Astrocyte (in vitro differentiated cells and primary cell): ENCODE results near the gene DMP1. TPM values are rescaled to one million over a fixed set of nuclear protein-coding genes. Genes with fewer than 3 reads are reported as not detected.
"Not testable (repeated sequence)": the region's sequence is repeated elsewhere in the genome, so short reads cannot be mapped to it uniquely, and the experiment has no call there.

ENCODE experiments used
- DNase-seq: peaks from one replicate; pipeline ENCODE4 v3.0.0-alpha.2; 2010; ENCODE audit warnings: low read depth
- FAIRE-seq: peaks from 2 replicates; lab custom pipeline; 2011; peaks lifted over from hg19 to GRCh38; lab: Jason Lieb, UNC
- H2AFZ ChIP-seq: 2 replicates; pipeline ENCODE4 v1.6.0; 2012; ENCODE audit warnings: low read depth, low read length, inconsistent platforms
- H3K27ac ChIP-seq: 2 replicates; pipeline ENCODE4 v1.5.1; 2011; ENCODE audit warnings: low read depth, low read length, inconsistent platforms
- H3K27me3 ChIP-seq: 2 replicates; pipeline ENCODE4 v1.6.0; 2011; ENCODE audit warnings: low read length, inconsistent platforms; ENCODE audit not compliant: insufficient read depth
- H3K36me3 ChIP-seq: 2 replicates; pipeline ENCODE4 v1.5.1; 2011; ENCODE audit warnings: low read length, inconsistent platforms; ENCODE audit not compliant: insufficient read depth
- H3K4me1 ChIP-seq: 2 replicates; pipeline ENCODE4 v1.5.1; 2011; ENCODE audit warnings: low read length, inconsistent platforms; ENCODE audit not compliant: insufficient read depth
- H3K4me2 ChIP-seq: 2 replicates; pipeline ENCODE4 v1.6.0; 2012; ENCODE audit warnings: low read length, inconsistent platforms
- H3K4me3 ChIP-seq: 2 replicates; pipeline ENCODE4 v1.5.1; 2011; ENCODE audit warnings: low read depth, mild to moderate bottlenecking, low read length, inconsistent platforms; ENCODE audit not compliant: insufficient read depth
- H3K79me2 ChIP-seq: 2 replicates; pipeline ENCODE4 v1.6.0; 2012; ENCODE audit warnings: mild to moderate bottlenecking, low read length, inconsistent platforms; ENCODE audit not compliant: insufficient read depth
- H3K9ac ChIP-seq: 2 replicates; pipeline ENCODE4 v1.6.0; 2012; ENCODE audit warnings: mild to moderate bottlenecking, low read length, inconsistent platforms
- H3K9me3 ChIP-seq: 2 replicates; pipeline ENCODE4 v1.5.1; 2012; ENCODE audit warnings: low read depth, mild to moderate bottlenecking, low read length, inconsistent platforms; ENCODE audit not compliant: insufficient read depth
- H4K20me1 ChIP-seq: 2 replicates; pipeline ENCODE4 v1.6.0; 2012; ENCODE audit warnings: low read length, inconsistent platforms; ENCODE audit not compliant: insufficient read depth
- H3K27ac Mint-ChIP-seq: one replicate; pipeline ENCODE4 v1.8.0; 2021; ENCODE audit warnings: mild to moderate bottlenecking, mixed read lengths; ENCODE audit not compliant: unreplicated experiment
- H3K27me3 Mint-ChIP-seq: one replicate; pipeline ENCODE4 v1.8.0; 2021; ENCODE audit warnings: low read depth, mixed read lengths; ENCODE audit not compliant: unreplicated experiment
- H3K36me3 Mint-ChIP-seq: one replicate; pipeline ENCODE4 v1.8.0; 2021; ENCODE audit warnings: low read depth, mixed read lengths; ENCODE audit not compliant: unreplicated experiment
- H3K4me1 Mint-ChIP-seq: one replicate; pipeline ENCODE4 v1.8.0; 2021; ENCODE audit warnings: low read depth, mixed read lengths; ENCODE audit not compliant: unreplicated experiment
- H3K4me3 Mint-ChIP-seq: one replicate; pipeline ENCODE4 v1.8.0; 2021; ENCODE audit warnings: mild to moderate bottlenecking, moderate library complexity, mixed read lengths; ENCODE audit not compliant: unreplicated experiment
- H3K9me3 Mint-ChIP-seq: one replicate; pipeline ENCODE4 v1.8.0; 2021; ENCODE audit warnings: mild to moderate bottlenecking, mixed read lengths; ENCODE audit not compliant: unreplicated experiment
- CTCF ChIP-seq: IDR thresholded peaks from 2 replicates; pipeline ENCODE4 v1.5.1; 2011; ENCODE audit warnings: low read depth, mild to moderate bottlenecking, inconsistent platforms, low read length, moderate library complexity; ENCODE audit not compliant: insufficient read depth
- EZH2 ChIP-seq: IDR thresholded peaks from 2 replicates; pipeline ENCODE4 v1.6.1; 2012; ENCODE audit warnings: mild to moderate bottlenecking, low read length, inconsistent platforms; ENCODE audit not compliant: insufficient read depth
- total RNA-seq: library from RNA; stranded (reverse); gene quantifications from 2 replicates; pipeline ENCODE4 v1.2.1, GENCODE V29; 2021

DMP1 gene
- total RNA-seq, 1 donor from 2014 or later = 0.11 TPM

GRCh38 chr4:87679449-87680169 is 29.5 kb downstream of the DMP1 start:
- peaks cover 4% of the 10 kb centered on the region for H3K9me3 Mint-ChIP-seq
- no peaks in the 10 kb centered on the region for H3K4me1 Mint-ChIP-seq
- H3K27ac ChIP-seq = no peak overlapping the region
- no peaks in the 10 kb centered on the region for H3K27me3 Mint-ChIP-seq
- no peaks in the 10 kb centered on the region for H3K9me3 ChIP-seq
- no peaks in the 10 kb centered on the region for H3K27me3 ChIP-seq
- DNase-seq (peak; percentile 39), FAIRE-seq (no peak)
- TF ChIP-seq CTCF = peak; percentile 76
- TF ChIP-seq EZH2 = no peak
- no peaks in the 10 kb centered on the region for H4K20me1 ChIP-seq
- H2AFZ ChIP-seq = no peak overlapping the region
- H3K36me3 ChIP-seq = no peaks in the 10 kb centered on the region
- no peaks in the 10 kb centered on the region for H3K79me2 ChIP-seq
- peak overlapping the region; percentile 22 for H3K27ac Mint-ChIP-seq
- no peaks in the 10 kb centered on the region for H3K36me3 Mint-ChIP-seq
- H3K4me1 ChIP-seq = no peaks in the 10 kb centered on the region
- H3K4me2 ChIP-seq = peak overlapping the region; percentile 13
- H3K4me3 ChIP-seq = no peak overlapping the region
- H3K9ac ChIP-seq = no peak overlapping the region
- H3K4me3 Mint-ChIP-seq = no peak overlapping the region

GRCh38 chr4:87680271-87680670 is 30.2 kb downstream of the DMP1 start:
- Histone ChIP-seq H3K4me3 (no peak overlapping the region), H2AFZ (no peak overlapping the region), H3K27ac (no peak overlapping the region), H3K36me3 (no peaks in the 10 kb centered on the region), H4K20me1 (no peaks in the 10 kb centered on the region), H3K4me2 (no peak overlapping the region), H3K9me3 (no peaks in the 10 kb centered on the region), H3K79me2 (no peaks in the 10 kb centered on the region), H3K27me3 (no peaks in the 10 kb centered on the region), H3K4me1 (no peaks in the 10 kb centered on the region), H3K9ac (no peak overlapping the region)
- Mint-ChIP-seq H3K9me3 (peaks cover 2% of the 10 kb centered on the region), H3K27me3 (no peaks in the 10 kb centered on the region), H3K4me1 (no peaks in the 10 kb centered on the region), H3K27ac (no peak overlapping the region), H3K36me3 (no peaks in the 10 kb centered on the region), H3K4me3 (no peak overlapping the region)
- no peak for FAIRE-seq
- DNase-seq = no peak
- no peak for TF ChIP-seq CTCF
- TF ChIP-seq EZH2 = no peak

- H3K4me1 ChIP-seq = no peaks in the 10 kb centered on the region
- DNase-seq (no peak), FAIRE-seq (no peak)
- no peaks in the 10 kb centered on the region for H3K27me3 Mint-ChIP-seq
- H3K4me1 Mint-ChIP-seq = no peaks in the 10 kb centered on the region
- H3K4me3 Mint-ChIP-seq = no peak overlapping the region
- no peak overlapping the region for H3K9ac ChIP-seq
- H3K4me3 ChIP-seq = no peak overlapping the region
- H3K36me3 ChIP-seq = no peaks in the 10 kb centered on the region
- no peaks in the 10 kb centered on the region for H3K27me3 ChIP-seq
- peaks cover 23% of the 10 kb centered on the region for H3K9me3 Mint-ChIP-seq
- no peaks in the 10 kb centered on the region for H3K9me3 ChIP-seq
- H3K27ac Mint-ChIP-seq = no peak overlapping the region
- no peaks in the 10 kb centered on the region for H4K20me1 ChIP-seq
- H3K79me2 ChIP-seq = no peaks in the 10 kb centered on the region
- TF ChIP-seq EZH2 (no peak), CTCF (no peak)
- peaks cover 5% of the 10 kb centered on the region for H3K36me3 Mint-ChIP-seq
- H3K27ac ChIP-seq = no peak overlapping the region
- no peak overlapping the region for H3K4me2 ChIP-seq
- H2AFZ ChIP-seq = no peak overlapping the region
Observed at GRCh38 chr4:87688316-87688715, 38.2 kb downstream of the DMP1 start.

- H3K4me3 ChIP-seq, H3K79me2 ChIP-seq, H3K4me3 Mint-ChIP-seq, DNase-seq, H4K20me1 ChIP-seq, H3K27me3 ChIP-seq, FAIRE-seq, H3K27me3 Mint-ChIP-seq, H3K4me1 Mint-ChIP-seq, H2AFZ ChIP-seq, H3K36me3 Mint-ChIP-seq, H3K4me1 ChIP-seq, H3K9ac ChIP-seq, H3K36me3 ChIP-seq, H3K4me2 ChIP-seq, H3K27ac Mint-ChIP-seq, H3K27ac ChIP-seq, H3K9me3 ChIP-seq: not testable (repeated sequence)
- peaks cover 28% of the 10 kb centered on the region for H3K9me3 Mint-ChIP-seq
Observed at GRCh38 chr4:87690947-87691346, 40.9 kb downstream of the DMP1 start.
